Transverse colon (tissue), 4 donors: ENCODE results near the gene MN1.

Experiments
- POLR2AphosphoS5 ChIP-seq, 3 donors: sonication (generic); formaldehyde crosslinking; IDR thresholded peaks; one replicate each; pipeline ENCODE4 v1.6.1; 2016; ENCODE audit warnings: antibody characterized with exemption in 3 of 3
- TF ChIP-seq, protein P1 (sequence below), 5 experiments: fragments of 200-600 bp in 3 of 5; fragments of 450-650 bp in 2 of 5; sonication (generic) in 3 of 5; IDR thresholded peaks; 1 replicate in 2 of 5; 2 replicates in 3 of 5; pipeline ENCODE4 v1.5.1; 2016 to 2017; ENCODE audit warnings: antibody characterized with exemption in 5 of 5, inconsistent platforms in 3 of 5, mild to moderate bottlenecking in 2 of 5, moderate library complexity in 1 of 5

DNA sequence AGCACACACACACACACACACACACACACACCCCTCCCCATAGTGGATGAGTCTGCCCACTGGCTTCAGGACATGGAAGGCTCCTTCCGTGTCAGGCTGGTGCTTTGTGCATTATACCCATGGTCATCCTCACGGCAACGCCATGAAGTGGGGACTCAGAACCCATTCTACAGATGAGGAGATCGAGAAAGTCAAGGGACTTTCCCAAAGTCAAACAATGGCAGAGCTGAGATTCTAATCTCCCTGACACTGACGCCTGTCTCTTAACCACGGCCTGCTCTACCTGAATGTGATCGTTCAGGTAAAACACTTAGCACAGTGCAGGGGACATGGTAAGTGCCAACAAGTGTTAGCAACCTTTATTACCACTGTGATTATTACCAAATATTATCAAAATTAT, 4.3 kb upstream of the MN1 start:
- TF ChIP-seq, protein P1, sequence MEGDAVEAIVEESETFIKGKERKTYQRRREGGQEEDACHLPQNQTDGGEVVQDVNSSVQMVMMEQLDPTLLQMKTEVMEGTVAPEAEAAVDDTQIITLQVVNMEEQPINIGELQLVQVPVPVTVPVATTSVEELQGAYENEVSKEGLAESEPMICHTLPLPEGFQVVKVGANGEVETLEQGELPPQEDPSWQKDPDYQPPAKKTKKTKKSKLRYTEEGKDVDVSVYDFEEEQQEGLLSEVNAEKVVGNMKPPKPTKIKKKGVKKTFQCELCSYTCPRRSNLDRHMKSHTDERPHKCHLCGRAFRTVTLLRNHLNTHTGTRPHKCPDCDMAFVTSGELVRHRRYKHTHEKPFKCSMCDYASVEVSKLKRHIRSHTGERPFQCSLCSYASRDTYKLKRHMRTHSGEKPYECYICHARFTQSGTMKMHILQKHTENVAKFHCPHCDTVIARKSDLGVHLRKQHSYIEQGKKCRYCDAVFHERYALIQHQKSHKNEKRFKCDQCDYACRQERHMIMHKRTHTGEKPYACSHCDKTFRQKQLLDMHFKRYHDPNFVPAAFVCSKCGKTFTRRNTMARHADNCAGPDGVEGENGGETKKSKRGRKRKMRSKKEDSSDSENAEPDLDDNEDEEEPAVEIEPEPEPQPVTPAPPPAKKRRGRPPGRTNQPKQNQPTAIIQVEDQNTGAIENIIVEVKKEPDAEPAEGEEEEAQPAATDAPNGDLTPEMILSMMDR (IDR thresholded peaks at IDR 0.05), result no peak
- TF ChIP-seq POLR2AphosphoS5 (IDR thresholded peaks at IDR 0.05), result no peak
